NCI-H748 (cell line): ENCODE data around the gene VTI1A.

Source experiments
- DNase-seq: peaks from one replicate; lab custom pipeline; 2025; ENCODE audit not compliant: unreplicated experiment; lab: John Stamatoyannopoulos, UW

The VTI1A gene

DNA sequence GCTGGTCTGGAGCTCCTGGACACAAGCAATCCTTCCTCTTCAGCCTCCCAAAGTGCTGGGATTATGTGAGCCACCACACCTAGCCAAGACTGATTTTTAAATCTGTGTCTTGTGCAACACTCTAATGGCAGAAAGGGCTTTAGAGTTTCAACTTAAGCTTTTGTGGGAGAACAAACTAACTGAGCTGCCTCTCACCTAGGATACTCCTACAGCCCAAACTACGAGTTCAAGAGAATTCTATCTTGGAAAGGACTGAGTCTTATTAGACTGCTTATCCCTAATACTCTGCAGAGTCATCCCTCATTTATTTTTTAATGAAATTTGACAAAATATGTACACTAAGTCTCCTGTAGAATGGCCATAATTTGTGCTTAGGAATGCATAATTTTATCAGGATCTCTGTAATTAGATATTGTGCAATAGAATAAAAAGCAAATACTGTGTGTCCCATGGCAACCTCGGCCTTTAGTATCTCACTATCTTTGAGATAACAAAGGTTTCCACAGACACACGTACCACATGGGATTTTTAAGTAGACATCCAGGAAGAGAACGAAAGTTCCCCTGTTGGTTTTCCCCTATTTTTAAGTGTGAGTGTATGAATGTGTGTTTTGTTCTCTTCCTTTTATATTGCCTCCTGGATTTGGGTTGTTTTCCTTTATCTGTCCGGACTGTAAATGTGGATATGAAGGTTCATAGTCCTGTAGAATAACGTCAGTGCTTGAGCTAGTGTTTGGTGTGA is 303.6 kb downstream of the VTI1A start:
- DNase-seq = no peak

DNA sequence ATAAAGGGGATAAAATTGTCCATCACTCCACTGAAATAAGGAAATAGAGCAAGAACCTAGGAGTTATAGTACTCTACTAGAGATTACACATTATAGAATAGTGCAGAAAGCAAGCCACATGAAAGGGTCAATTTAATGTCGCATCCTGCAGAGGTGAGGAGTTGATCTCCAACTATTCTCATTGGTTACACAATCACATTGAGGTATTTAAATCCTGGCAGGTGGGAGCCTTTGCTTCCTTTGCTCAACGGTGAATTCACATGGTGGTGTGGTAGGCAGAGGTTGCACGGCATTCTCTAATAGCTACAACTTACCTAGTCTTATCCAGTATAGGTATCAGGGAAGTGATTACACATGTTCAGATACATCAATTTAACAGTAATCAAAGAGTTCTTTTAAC is 304.6 kb downstream of the VTI1A start:
- DNase-seq = no peak

- no peak for DNase-seq
Observed at GRCh38 chr10:112752288-112752687, 305.3 kb downstream of the VTI1A start.

DNA sequence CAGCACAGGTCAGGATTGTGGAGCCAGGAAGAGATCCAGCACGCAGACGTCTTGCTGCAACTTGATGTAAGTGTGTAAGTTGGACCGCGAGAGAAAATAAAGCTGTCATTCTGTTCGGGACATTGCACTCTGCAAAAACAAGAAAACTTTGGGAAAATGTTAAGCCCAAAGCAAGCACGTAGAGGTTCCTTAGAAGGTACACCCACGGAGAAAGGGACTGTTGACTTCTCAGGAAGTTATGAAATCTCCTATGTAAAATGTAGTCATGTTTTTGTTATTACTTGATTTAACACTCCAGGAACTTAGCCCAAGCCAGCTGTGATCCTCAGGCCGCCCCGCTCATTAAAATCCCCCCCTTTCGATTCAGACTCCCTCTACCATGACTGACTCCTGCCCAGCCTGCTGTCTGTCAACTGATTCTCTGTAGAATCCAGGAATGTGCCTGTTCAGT is 307.0 kb downstream of the VTI1A start:
- no peak for DNase-seq

GRCh38 chr10:112755446-112756234 is 308.6 kb downstream of the VTI1A start:
- DNase-seq = peak; percentile 11

- peak; percentile 11 for DNase-seq
Observed at GRCh38 chr10:112756235-112756527, 309.2 kb downstream of the VTI1A start.

- DNase-seq = no peak
Observed at GRCh38 chr10:112758961-112759360, 311.9 kb downstream of the VTI1A start.

GRCh38 chr10:112759496-112759895 is 312.5 kb downstream of the VTI1A start:
- DNase-seq = no peak

DNA sequence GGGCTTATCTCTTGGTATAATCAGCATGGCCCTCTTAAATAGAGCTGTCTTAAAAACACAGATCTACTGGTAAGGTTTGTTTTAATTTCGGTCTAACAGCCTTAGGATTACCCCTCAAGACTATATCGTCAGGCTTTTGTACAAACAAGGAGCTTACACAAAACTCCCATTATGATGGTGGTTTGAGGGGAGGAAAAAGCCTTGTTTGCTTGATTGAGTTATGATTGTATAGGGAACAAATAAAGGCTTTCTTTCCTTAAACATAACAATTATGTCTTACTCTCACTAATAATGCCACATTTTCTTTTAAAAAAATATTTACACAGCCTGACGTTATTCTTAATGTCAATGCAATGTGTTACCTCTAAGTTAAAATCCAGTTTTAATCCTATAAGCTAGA is 314.2 kb downstream of the VTI1A start:
- DNase-seq = peak; percentile 42

GRCh38 chr10:112763916-112764520 is 317.0 kb downstream of the VTI1A start:
- DNase-seq = no peak

DNA sequence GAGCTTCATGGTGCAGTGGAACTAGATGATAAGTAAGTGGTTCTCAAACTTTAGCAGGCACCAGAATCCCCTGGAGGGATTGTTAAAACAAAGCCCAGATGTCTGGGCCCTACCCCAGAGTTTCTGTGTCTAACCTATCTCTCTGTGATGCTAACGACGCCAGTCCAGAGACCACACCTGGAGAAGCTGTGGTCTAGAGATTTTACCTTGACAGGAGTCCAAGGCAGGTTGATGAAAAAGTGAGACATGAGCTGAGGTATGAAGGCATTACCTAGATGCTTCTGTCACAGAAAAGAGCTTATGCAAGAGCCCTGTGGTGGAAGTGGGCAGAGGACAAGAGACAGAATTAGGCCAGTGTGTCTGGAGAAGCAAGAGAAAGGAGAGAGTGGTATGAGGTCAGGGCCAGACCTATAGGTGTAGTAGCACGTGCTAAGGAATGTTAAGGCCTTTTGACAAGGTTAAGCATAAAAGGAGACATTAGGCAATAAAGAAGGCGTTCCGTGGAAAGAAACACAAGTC is 318.8 kb downstream of the VTI1A start:
- no peak for DNase-seq

DNA sequence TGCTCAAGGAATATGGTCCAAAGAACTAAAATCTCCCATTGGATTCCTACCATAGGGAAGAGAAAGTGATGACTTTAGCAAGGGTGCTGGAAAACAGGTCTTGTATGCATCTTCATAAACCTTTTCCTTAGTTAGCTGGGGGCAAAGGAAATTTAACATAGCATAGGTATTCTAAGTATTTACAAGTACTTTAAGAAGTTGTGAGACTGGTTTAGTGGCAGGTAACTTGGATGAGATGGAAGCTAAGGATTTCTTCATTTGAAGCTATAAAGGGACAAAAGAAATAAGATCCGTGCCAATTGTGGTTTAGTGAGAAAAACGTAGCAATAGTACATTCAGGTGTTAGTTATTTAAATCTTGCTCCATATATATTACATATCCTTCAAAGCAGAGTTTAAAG is 319.6 kb downstream of the VTI1A start:
- no peak for DNase-seq

- DNase-seq = no peak
Observed at GRCh38 chr10:112767156-112767555, 320.1 kb downstream of the VTI1A start.

DNA sequence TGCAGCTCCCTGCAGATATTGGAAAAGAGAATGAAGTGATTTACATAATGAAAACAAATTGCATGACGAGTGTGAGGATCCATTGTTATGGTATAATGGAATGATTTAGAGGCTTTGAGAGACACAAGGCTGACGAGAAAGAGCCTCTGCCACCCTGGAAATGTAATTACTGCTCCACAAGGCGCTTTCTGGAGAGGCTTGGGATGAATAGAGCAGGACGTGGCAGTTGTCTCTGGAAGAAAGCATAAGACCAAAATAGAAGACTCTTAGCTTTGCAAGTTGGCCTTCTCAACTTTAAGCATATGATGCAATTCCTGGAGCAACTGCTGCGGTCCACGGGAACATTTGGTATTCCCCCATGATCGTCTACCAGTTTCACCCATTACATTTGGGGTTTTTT is 321.1 kb downstream of the VTI1A start:
- DNase-seq = no peak

DNA sequence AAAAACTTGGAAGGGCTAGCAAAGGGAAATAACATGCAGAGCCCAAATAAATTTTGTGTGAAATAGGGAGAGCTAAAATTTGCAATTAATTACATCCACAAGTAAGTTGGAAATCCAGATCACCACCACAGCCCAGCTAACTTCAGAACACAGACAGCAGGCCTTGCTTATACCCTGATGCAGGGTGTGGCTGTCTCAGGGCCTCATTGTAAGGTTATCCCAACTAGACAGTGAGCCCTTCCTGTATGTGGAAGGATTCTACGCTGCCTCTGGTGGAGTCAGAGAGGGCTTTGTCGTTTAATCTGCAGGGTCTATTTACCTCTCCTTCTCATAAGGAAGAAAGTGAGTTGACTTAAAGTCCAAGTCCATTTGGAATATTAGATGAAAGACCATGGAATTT is 322.1 kb downstream of the VTI1A start:
- DNase-seq = no peak

DNA sequence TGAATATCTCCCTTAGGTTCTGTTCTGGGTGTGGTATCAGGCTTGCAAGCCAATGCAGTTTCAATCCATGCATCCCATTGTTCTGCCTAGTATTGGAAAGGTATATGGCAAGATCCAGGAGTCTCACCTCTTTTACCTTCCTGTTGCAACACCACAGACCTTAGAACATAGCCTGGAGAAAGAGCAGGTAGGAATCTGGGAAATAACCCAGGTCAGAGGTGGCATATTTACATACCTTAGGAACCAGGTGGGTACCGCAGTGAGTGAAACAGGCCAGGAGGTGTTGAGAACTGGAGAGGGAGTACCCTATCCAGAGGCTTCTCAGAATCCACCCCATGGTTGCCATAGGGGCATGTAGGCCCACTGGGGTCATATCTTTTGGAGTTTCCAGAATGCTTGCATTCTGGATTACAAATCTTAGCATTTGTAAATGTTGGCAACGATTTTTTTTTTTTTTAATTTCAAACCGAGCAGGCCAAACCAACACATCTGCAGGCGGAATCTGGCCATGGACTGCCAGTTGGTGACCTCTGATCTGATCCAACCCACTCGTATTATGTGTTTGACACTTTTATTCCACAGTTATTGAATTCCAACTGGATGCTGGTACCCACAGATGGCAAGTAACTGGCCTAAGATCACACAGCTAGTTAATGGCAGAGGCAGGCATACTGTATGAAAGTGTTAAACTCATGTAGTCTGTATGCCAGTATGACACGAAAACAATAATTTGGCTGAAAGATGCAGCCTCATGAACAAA is 322.8 kb downstream of the VTI1A start:
- DNase-seq = no peak

GRCh38 chr10:112771733-112772132 is 324.7 kb downstream of the VTI1A start:
- DNase-seq = no peak

GRCh38 chr10:112773783-112774182 is 326.8 kb downstream of the VTI1A start:
- no peak for DNase-seq

- no peak for DNase-seq
Observed at GRCh38 chr10:112774210-112774609, 327.2 kb downstream of the VTI1A start.

DNA sequence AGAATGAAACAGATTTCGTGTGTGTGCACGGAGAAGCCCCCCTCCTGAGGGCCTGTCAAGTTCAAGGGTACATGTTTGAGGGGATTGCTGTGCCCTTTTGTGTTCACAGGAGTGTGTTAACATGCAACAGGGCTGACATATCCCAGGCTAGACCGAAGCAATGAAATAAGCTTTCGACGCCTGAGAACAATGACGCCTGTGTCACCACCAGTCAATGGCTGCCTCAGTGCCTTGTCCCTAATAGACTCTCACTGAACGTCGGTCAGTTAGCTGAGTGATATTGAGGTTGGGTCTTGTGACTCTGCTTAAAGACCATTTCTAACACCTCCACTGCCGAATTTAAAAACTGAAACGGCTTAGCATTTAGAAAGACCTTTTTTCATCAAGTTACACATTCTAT is 327.8 kb downstream of the VTI1A start:
- peak; percentile 65 for DNase-seq

DNA sequence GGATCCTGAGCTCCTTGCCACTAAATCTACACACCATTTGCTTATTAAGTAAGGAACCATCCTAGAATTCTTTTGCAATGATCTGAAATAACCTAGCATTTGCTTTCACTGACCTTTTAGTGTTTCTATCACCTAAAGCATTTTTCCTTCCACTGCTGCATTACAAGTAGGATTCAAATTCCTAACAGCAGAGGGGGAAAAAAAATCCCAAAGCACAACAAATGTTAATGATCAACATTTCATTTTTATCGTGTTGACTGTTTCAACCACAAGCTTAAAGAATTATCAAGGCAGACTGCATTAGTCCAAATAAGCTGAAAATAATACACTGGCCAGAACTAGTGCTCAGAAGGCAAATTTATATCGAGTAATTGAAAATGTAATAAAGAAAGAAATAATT is 328.4 kb downstream of the VTI1A start:
- DNase-seq = no peak
